GM21717 (cell line): ENCODE measurements around the gene TNFAIP2.

Experiments used
- ATAC-seq: cut with Tn5 transposase; IDR thresholded peaks from one replicate; pipeline ENCODE4 v1.9.1; 2021; ENCODE audit warnings: mild to moderate bottlenecking, moderate library complexity; ENCODE audit not compliant: unreplicated experiment

The TNFAIP2 gene

GRCh38 chr14:103094406-103095209 lies 28.7 kb upstream of the TNFAIP2 start, which contains the start of gene EXOC3L4:
Gene EXOC3L4, plus strand, starts transcription at chr14:103094725. Its CDS starts 5,495 bp downstream, at chr14:103100220.
- no peak for ATAC-seq

- no peak for ATAC-seq
These were observed 28.0 kb upstream of the TNFAIP2 start for GRCh38 chr14:103095210-103095778.

GRCh38 chr14:103096387-103096786 lies 26.9 kb upstream of the TNFAIP2 start:
- no peak for ATAC-seq

- ATAC-seq: no peak
These were observed 25.8 kb upstream of the TNFAIP2 start for GRCh38 chr14:103097244-103097993.

- no peak for ATAC-seq
These were observed 25.0 kb upstream of the TNFAIP2 start for GRCh38 chr14:103097994-103098957.

DNA sequence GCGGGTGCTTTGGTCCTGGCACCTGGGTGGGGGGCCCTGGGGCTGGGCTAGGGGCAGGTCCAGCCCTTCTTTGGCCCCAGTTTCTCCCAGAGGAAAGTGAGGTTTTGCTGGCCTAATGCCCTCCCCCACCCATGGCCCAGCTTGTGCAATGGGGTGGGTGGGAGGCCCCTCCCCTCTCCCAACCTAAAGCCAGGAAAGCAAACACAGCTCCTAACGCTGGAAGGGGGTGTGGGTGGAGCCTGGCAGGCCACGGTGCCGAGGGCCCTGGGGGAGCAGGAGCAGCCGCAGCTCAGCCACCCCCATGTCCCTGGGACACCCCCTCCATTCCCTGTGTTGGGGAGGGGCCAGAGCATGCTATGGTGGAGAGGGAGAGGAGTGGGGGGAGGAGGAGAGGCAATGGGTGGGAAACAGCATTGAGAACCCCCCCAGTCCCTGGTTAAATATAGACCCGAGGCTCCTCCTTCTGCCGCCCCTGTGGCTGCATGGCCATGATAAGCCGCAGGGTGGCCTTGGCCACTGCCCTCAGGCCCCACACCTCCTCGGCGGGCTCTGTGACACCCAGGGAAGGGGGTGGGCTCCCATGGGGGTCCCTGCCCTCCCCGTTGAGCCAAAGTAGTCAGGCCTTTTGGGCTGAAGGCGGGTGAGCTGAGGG lies 24.1 kb upstream of the TNFAIP2 start:
- no peak for ATAC-seq

DNA sequence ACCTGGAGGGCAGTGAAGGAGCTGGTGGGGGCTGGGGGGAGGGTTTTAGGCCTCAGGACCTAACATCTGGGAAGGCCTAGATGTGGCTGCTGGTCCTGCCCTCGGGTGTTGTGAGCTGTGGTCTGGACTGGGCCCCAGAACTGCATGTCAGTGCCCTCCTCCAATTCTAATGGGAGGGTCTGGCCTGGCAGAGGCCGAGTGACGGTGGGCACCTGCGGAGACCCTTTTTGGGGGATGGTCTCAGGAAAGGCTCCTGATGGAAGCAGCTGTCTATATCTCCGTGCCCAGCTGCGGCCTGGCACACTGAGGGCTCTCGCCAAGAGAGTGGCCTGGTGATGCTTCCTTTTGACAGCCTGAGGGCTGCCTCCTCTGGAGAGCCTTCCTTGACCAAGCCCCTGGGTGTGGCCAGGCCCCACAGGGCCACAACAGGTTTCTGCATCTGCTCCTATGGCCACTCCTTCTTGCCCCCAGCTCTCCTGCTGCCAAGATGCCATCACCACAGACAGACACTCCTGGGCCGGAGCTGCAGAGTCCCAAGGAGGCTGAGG lies 23.5 kb upstream of the TNFAIP2 start:
- ATAC-seq: no peak

DNA sequence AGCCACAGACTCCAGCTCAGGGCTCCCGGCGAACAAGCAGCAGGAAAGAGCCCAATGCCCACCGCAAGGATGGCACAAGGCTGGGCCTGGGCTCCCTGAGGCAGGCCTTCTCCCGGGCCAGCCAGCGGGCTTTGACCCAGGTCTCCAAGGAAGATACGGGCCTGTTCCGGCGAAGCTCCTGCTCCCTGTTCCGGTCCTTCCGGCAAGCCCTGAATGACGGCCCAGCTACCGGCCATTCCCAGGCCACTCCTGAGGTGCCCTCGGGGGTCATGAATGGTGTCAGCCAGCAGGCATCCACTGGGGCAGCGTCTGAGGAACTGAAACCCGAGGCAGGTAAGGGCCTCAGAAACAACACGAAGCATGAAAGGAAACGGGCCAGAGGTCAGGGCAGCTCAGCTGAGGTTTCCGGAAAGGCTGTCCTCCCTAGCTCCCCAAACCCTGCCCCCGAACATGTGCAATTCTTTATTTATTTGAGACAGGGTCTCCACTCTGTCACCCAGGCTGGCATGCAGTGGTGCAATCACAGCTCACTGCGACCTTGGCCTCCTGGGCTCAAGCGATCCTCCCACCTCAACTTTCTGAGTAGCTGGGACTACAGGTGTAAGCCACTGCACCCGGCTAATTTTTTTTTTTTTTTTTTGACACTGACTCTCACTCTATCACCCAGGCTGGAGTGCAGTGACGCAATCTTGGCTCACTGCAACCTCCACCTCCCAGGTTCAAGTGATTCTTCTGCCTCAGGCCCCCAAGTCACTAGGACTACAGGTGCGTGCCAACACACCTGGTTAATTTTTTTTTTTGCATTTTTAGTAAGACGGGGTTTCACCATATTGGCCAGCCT lies 22.8 kb upstream of the TNFAIP2 start:
- ATAC-seq: peak; percentile 43

DNA sequence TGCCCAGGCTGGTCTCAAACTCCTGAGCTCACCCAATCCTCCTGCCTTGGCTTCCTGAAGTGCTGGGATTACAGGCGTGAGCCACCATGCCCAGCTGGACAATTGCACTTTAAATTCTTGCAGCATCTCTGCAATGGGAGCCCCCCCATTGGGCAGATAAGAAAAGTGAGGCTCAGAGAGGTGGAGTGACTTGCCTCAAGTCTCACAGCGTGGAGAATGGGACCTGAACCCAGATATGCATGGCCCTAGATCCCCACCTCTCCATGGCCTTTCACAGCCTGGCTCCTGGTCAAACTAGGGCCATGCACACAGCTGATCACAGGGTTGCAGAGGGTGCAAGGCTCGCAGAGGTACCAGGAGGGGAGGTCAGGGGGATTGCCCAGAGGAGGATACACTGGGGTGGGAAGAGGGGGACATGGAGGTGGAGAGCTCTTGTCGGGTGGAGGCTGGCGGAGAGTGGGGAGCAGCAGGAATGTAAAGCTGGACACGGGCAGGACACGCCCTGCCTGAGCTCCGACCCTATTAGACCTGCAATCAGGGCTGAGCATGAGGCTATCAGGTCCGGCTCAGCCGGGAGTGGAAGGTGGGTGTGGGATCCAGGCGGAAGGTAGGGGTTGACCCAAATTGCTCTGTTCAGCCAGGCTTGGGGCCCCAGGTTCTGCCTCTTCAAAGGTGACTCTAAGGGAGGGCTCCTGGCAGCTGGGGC lies 21.9 kb upstream of the TNFAIP2 start:
- no peak for ATAC-seq

DNA sequence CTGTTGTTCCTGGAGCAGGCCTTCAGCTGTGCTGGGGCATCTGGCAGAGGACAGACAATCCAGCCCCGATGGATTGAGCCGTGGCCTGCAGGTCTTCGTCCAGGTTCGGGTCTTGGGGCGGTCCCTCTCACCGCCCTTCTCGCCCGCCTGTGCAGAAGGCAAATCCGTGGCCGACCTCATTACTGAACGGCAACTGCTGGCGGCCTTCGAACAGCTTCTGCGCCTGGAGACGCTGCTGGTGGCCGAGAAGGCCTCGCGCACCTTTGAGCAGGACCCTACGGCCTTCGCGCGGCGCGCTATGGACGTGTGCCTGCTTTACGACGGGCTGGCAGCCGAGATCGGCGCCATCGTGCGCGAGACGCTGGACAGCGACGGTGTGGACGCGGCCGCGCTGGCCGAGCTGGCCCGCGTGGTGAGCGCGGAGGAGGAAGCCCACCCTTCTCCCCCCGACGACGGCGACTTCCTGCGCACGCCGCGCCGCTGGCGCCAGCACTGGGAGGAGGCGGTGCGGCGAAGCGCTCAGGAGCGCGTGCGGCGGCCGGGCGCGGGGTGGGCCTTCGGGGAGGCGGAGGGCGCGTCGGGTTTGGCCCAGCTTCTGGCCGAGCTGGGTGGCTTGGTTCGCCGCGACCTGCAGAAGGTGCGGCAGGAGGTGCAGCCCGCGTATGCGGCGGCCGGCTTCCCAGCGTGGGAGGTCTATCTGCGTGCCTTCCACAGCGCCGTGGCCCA lies 21.1 kb upstream of the TNFAIP2 start:
- no peak for ATAC-seq

- no peak for ATAC-seq
These were observed 20.5 kb upstream of the TNFAIP2 start for GRCh38 chr14:103102689-103103260.

GRCh38 chr14:103103461-103104388 lies 19.5 kb upstream of the TNFAIP2 start:
- ATAC-seq: no peak

GRCh38 chr14:103104389-103104653 lies 18.9 kb upstream of the TNFAIP2 start:
- no peak for ATAC-seq

GRCh38 chr14:103104654-103105452 lies 18.4 kb upstream of the TNFAIP2 start:
- ATAC-seq: no peak

GRCh38 chr14:103105580-103106150 lies 17.6 kb upstream of the TNFAIP2 start:
- no peak for ATAC-seq
